Raji (cell line): ENCODE results near the gene ZBTB25.

Source experiments
- POLR2A ChIP-seq: IDR thresholded peaks from 2 replicates; pipeline ENCODE4 v1.6.1; 2011; ENCODE audit warnings: low read depth, low read length, control low read depth; ENCODE audit not compliant: insufficient read depth

The ZBTB25 gene

GRCh38 chr14:64409126-64409920, 94.3 kb downstream of the ZBTB25 start:
- no peak for TF ChIP-seq POLR2A

DNA sequence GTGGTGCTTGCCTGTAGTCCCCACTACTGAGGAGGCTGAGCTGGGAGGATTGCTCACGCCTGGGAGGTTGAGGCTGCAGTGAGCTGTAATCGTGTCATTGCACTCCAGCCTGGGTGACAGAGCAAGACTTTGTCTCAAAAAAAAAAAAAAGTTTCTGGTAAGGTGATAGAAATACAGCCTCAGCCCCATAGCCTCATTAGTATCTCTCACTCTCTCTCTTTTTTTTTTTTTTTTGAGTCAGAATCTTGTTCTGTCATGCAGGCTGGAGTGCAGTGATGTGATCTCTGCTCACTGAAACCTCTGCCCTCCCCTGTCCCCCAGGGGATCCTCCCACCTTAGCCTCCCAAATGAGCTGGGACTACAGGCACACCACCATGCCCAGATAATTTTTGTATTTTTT, 96.3 kb downstream of the ZBTB25 start:
- TF ChIP-seq POLR2A, result no peak

GRCh38 chr14:64405295-64405694, 98.3 kb downstream of the ZBTB25 start:
- TF ChIP-seq POLR2A, result no peak

DNA sequence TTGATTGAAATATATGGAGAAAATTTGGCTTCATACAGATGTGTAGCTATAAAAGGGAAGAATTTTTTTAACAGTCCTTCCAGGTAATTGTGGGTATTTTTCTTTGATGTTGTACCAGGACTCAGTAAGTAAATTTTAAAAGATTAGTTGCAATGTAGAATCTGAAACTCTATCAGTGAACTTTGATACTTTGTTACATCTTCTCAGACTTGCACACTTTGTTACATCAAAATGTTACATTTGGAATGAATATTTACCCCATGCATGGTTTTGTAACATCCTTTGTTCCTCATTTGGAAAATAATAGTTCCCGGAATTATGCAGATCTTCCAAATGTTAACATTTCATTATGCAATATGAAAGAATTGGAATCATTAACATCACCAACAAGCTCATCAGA, 101.7 kb downstream of the ZBTB25 start:
- TF ChIP-seq POLR2A, result no peak

GRCh38 chr14:64400829-64401459, 102.7 kb downstream of the ZBTB25 start:
- no peak for TF ChIP-seq POLR2A
